Measurements from ENCODE around the gene GLI1. TPM values are rescaled to one million over a fixed set of nuclear protein-coding genes. Genes with fewer than 3 reads are reported as not detected.
"Not testable (repeated sequence)": the region's sequence is repeated elsewhere in the genome, so short reads cannot be mapped to it uniquely, and the experiment has no call there.

The GLI1 gene
- total and polyA plus RNA-seq, 4 donors = 2.6 to 9.2 (median 7.0) TPM

- H3K4me3 ChIP-seq (ENCODE audit: low read depth, low read length) = no peak overlapping the region
- no peaks in the 10 kb centered on the region for H3K9me3 ChIP-seq (ENCODE audit: control insufficient read depth, insufficient read depth, low read length)
- H3K27me3 ChIP-seq (ENCODE audit: control insufficient read depth, insufficient read depth, low read length) = no peaks in the 10 kb centered on the region
- no peak overlapping the region for H3K27ac ChIP-seq (ENCODE audit: low read depth, low read length)
- no CpG with 5 or more reads among the region's 4 CpGs for WGBS (ENCODE audit: insufficient coverage)
- DNase-seq (ENCODE audit: low read depth in 4 of 6, low spot score in 6 of 6) = no peak
- H3K36me3 ChIP-seq (ENCODE audit: control insufficient read depth, insufficient read depth, low read length) = no peaks in the 10 kb centered on the region
- H3K4me1 ChIP-seq (ENCODE audit: control insufficient read depth, insufficient read depth, low read length) = no peaks in the 10 kb centered on the region
Observed at GRCh38 chr12:57439762-57440266, 19.8 kb upstream of the GLI1 start.

- H3K4me3 ChIP-seq (ENCODE audit: low read depth, low read length); H3K4me1 ChIP-seq (ENCODE audit: control insufficient read depth, insufficient read depth, low read length); H3K27ac ChIP-seq (ENCODE audit: low read depth, low read length); H3K27me3 ChIP-seq (ENCODE audit: control insufficient read depth, insufficient read depth, low read length); H3K36me3 ChIP-seq (ENCODE audit: control insufficient read depth, insufficient read depth, low read length); DNase-seq (ENCODE audit: low read depth in 4 of 6, low spot score in 6 of 6); H3K9me3 ChIP-seq (ENCODE audit: control insufficient read depth, insufficient read depth, low read length): not testable (repeated sequence)
- no CpG with 5 or more reads among the region's 2 CpGs for WGBS (ENCODE audit: insufficient coverage)
Observed at GRCh38 chr12:57441393-57441792, 18.2 kb upstream of the GLI1 start.

- Histone ChIP-seq H3K9me3 (ENCODE audit: control insufficient read depth, insufficient read depth, low read length) (no peaks in the 10 kb centered on the region), H3K27ac (ENCODE audit: low read depth, low read length) (no peak overlapping the region), H3K27me3 (ENCODE audit: control insufficient read depth, insufficient read depth, low read length) (no peaks in the 10 kb centered on the region), H3K4me1 (ENCODE audit: control insufficient read depth, insufficient read depth, low read length) (no peaks in the 10 kb centered on the region), H3K36me3 (ENCODE audit: control insufficient read depth, insufficient read depth, low read length) (no peaks in the 10 kb centered on the region), H3K4me3 (ENCODE audit: low read depth, low read length) (no peak overlapping the region)
- WGBS (ENCODE audit: insufficient coverage) = no CpG with 5 or more reads among the region's 1 CpG
- DNase-seq (ENCODE audit: low read depth in 4 of 6, low spot score in 6 of 6) = no peak
Observed at GRCh38 chr12:57441846-57442427, 17.6 kb upstream of the GLI1 start.

GRCh38 chr12:57444337-57444736, 15.2 kb upstream of the GLI1 start:
- H3K27me3 ChIP-seq (ENCODE audit: control insufficient read depth, insufficient read depth, low read length); H3K4me1 ChIP-seq (ENCODE audit: control insufficient read depth, insufficient read depth, low read length); H3K4me3 ChIP-seq (ENCODE audit: low read depth, low read length); DNase-seq (ENCODE audit: low read depth in 4 of 6, low spot score in 6 of 6); H3K9me3 ChIP-seq (ENCODE audit: control insufficient read depth, insufficient read depth, low read length); H3K36me3 ChIP-seq (ENCODE audit: control insufficient read depth, insufficient read depth, low read length); H3K27ac ChIP-seq (ENCODE audit: low read depth, low read length): not testable (repeated sequence)
- 100% methylated on average over 1 of the region's 6 CpGs for WGBS (ENCODE audit: insufficient coverage)

GRCh38 chr12:57444744-57445143, 14.8 kb upstream of the GLI1 start:
- no peaks in the 10 kb centered on the region for H3K36me3 ChIP-seq (ENCODE audit: control insufficient read depth, insufficient read depth, low read length)
- DNase-seq (ENCODE audit: low read depth in 4 of 6, low spot score in 6 of 6) = no peak
- H3K9me3 ChIP-seq (ENCODE audit: control insufficient read depth, insufficient read depth, low read length) = no peaks in the 10 kb centered on the region
- 76% methylated on average over 3 of the region's 5 CpGs for WGBS (ENCODE audit: insufficient coverage)
- H3K27ac ChIP-seq (ENCODE audit: low read depth, low read length) = no peak overlapping the region
- no peak overlapping the region for H3K4me3 ChIP-seq (ENCODE audit: low read depth, low read length)
- no peaks in the 10 kb centered on the region for H3K27me3 ChIP-seq (ENCODE audit: control insufficient read depth, insufficient read depth, low read length)
- H3K4me1 ChIP-seq (ENCODE audit: control insufficient read depth, insufficient read depth, low read length) = no peaks in the 10 kb centered on the region

GRCh38 chr12:57446292-57446960, 13.2 kb upstream of the GLI1 start:
- no peaks in the 10 kb centered on the region for H3K9me3 ChIP-seq (ENCODE audit: control insufficient read depth, insufficient read depth, low read length)
- H3K36me3 ChIP-seq (ENCODE audit: control insufficient read depth, insufficient read depth, low read length) = no peaks in the 10 kb centered on the region

GRCh38 chr12:57448669-57449068, 10.9 kb upstream of the GLI1 start:
- H3K9me3 ChIP-seq (ENCODE audit: control insufficient read depth, insufficient read depth, low read length) = no peaks in the 10 kb centered on the region
- no peak overlapping the region for H3K27ac ChIP-seq (ENCODE audit: low read depth, low read length)
- no peaks in the 10 kb centered on the region for H3K36me3 ChIP-seq (ENCODE audit: control insufficient read depth, insufficient read depth, low read length)
- WGBS (ENCODE audit: insufficient coverage) = no CpG with 5 or more reads among the region's 2 CpGs
- no peaks in the 10 kb centered on the region for H3K27me3 ChIP-seq (ENCODE audit: control insufficient read depth, insufficient read depth, low read length)
- peaks cover 4% of the 10 kb centered on the region for H3K4me1 ChIP-seq (ENCODE audit: control insufficient read depth, insufficient read depth, low read length)
- no peak overlapping the region for H3K4me3 ChIP-seq (ENCODE audit: low read depth, low read length)
- no peak for DNase-seq (ENCODE audit: low read depth in 4 of 6, low spot score in 6 of 6)

More at GRCh38 chr12:57446292-57446960, 13.2 kb upstream of the GLI1 start:
- H3K4me3 ChIP-seq (ENCODE audit: low read depth, low read length) = no peak overlapping the region
- 94% methylated on average over 4 of the region's 6 CpGs for WGBS (ENCODE audit: insufficient coverage)
- no peak for DNase-seq (ENCODE audit: low read depth in 4 of 6, low spot score in 6 of 6)
- H3K27ac ChIP-seq (ENCODE audit: low read depth, low read length) = no peak overlapping the region
- H3K4me1 ChIP-seq (ENCODE audit: control insufficient read depth, insufficient read depth, low read length) = no peaks in the 10 kb centered on the region
- no peaks in the 10 kb centered on the region for H3K27me3 ChIP-seq (ENCODE audit: control insufficient read depth, insufficient read depth, low read length)

- H3K27ac ChIP-seq (ENCODE audit: low read depth, low read length) = no peak overlapping the region
- H3K4me1 ChIP-seq (ENCODE audit: control insufficient read depth, insufficient read depth, low read length) = peaks cover 4% of the 10 kb centered on the region
- no peaks in the 10 kb centered on the region for H3K9me3 ChIP-seq (ENCODE audit: control insufficient read depth, insufficient read depth, low read length)
- no peak overlapping the region for H3K4me3 ChIP-seq (ENCODE audit: low read depth, low read length)
- H3K27me3 ChIP-seq (ENCODE audit: control insufficient read depth, insufficient read depth, low read length) = no peaks in the 10 kb centered on the region
- 96% methylated on average over 7 of the region's 7 CpGs for WGBS (ENCODE audit: insufficient coverage)
- no peaks in the 10 kb centered on the region for H3K36me3 ChIP-seq (ENCODE audit: control insufficient read depth, insufficient read depth, low read length)
- DNase-seq (ENCODE audit: low read depth in 4 of 6, low spot score in 6 of 6) = no peak
Observed at GRCh38 chr12:57449375-57449774, 10.2 kb upstream of the GLI1 start.

GRCh38 chr12:57450057-57450456, 9.5 kb upstream of the GLI1 start:
- Histone ChIP-seq H3K4me3 (ENCODE audit: low read depth, low read length) (no peak overlapping the region), H3K27me3 (ENCODE audit: control insufficient read depth, insufficient read depth, low read length) (no peaks in the 10 kb centered on the region), H3K27ac (ENCODE audit: low read depth, low read length) (no peak overlapping the region), H3K36me3 (ENCODE audit: control insufficient read depth, insufficient read depth, low read length) (no peaks in the 10 kb centered on the region), H3K9me3 (ENCODE audit: control insufficient read depth, insufficient read depth, low read length) (no peaks in the 10 kb centered on the region), H3K4me1 (ENCODE audit: control insufficient read depth, insufficient read depth, low read length) (peaks cover 4% of the 10 kb centered on the region)
- no peak for DNase-seq (ENCODE audit: low read depth in 4 of 6, low spot score in 6 of 6)
- 95% methylated on average over 2 of the region's 3 CpGs for WGBS (ENCODE audit: insufficient coverage)

GRCh38 chr12:57451233-57451778, 8.3 kb upstream of the GLI1 start:
- peaks cover 3% of the 10 kb centered on the region for H3K27me3 ChIP-seq (ENCODE audit: control insufficient read depth, insufficient read depth, low read length)
- H3K4me1 ChIP-seq (ENCODE audit: control insufficient read depth, insufficient read depth, low read length) = peaks cover 11% of the 10 kb centered on the region
- DNase-seq (ENCODE audit: low read depth in 4 of 6, low spot score in 6 of 6) = no peak
- H3K4me3 ChIP-seq (ENCODE audit: low read depth, low read length) = no peak overlapping the region
- H3K36me3 ChIP-seq (ENCODE audit: control insufficient read depth, insufficient read depth, low read length) = no peaks in the 10 kb centered on the region
- 83% methylated on average over 4 of the region's 6 CpGs for WGBS (ENCODE audit: insufficient coverage)
- no peaks in the 10 kb centered on the region for H3K9me3 ChIP-seq (ENCODE audit: control insufficient read depth, insufficient read depth, low read length)
- H3K27ac ChIP-seq (ENCODE audit: low read depth, low read length) = no peak overlapping the region
